ENCODE results near the gene DOCK10.

DNA sequence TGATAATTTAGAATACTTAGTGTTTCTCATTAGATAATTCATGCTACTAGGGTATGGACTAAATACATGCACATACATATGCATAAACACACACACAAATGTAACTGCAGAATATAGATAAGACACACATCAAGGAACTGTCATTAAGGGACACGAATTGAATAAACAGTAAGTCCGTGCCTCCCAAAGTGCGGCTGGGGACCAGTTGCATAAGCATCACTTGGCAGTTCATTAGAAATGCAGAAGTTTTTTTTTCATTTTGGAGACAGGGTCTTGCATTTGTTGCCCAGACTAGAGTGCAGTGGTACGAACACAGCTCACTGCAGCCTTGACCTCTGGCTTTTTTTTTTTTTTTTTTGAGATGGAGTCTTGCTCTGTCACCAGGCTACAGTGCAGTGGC lies 196.1 kb downstream of the DOCK10 start:
- TF ChIP-seq EZH2 (IDR thresholded peaks at IDR 0.05; ENCODE audit: borderline replicate concordance, low read depth, low read length, severe bottlenecking) (no peak), POLR2A (IDR thresholded peaks at IDR 0.05; ENCODE audit: low read depth, low read length) (no peak), POLR2AphosphoS5 (IDR thresholded peaks at IDR 0.05; ENCODE audit: insufficient read depth, low read depth, low read length) (no peak), FOS (IDR thresholded peaks at IDR 0.05; ENCODE audit: borderline replicate concordance, insufficient read depth, low read length) (no peak)
- TF ChIP-seq, protein P1, sequence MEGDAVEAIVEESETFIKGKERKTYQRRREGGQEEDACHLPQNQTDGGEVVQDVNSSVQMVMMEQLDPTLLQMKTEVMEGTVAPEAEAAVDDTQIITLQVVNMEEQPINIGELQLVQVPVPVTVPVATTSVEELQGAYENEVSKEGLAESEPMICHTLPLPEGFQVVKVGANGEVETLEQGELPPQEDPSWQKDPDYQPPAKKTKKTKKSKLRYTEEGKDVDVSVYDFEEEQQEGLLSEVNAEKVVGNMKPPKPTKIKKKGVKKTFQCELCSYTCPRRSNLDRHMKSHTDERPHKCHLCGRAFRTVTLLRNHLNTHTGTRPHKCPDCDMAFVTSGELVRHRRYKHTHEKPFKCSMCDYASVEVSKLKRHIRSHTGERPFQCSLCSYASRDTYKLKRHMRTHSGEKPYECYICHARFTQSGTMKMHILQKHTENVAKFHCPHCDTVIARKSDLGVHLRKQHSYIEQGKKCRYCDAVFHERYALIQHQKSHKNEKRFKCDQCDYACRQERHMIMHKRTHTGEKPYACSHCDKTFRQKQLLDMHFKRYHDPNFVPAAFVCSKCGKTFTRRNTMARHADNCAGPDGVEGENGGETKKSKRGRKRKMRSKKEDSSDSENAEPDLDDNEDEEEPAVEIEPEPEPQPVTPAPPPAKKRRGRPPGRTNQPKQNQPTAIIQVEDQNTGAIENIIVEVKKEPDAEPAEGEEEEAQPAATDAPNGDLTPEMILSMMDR (IDR thresholded peaks at IDR 0.05; ENCODE audit: extremely low read depth in 1 of 2, insufficient read depth in 1 of 2, low read depth in 1 of 2, low read length in 2 of 2), result no peak
